ENCODE measurements around the gene CAB39. TPM values are rescaled to one million over a fixed set of nuclear protein-coding genes. Genes with fewer than 3 reads are reported as not detected.
A peak's percentile ranks its signal among the peaks of the same experiment; 100 is the strongest.

The CAB39 gene
- total and polyA plus RNA-seq, 4 donors, result 19.4 to 123 (median 57.1) TPM

DNA sequence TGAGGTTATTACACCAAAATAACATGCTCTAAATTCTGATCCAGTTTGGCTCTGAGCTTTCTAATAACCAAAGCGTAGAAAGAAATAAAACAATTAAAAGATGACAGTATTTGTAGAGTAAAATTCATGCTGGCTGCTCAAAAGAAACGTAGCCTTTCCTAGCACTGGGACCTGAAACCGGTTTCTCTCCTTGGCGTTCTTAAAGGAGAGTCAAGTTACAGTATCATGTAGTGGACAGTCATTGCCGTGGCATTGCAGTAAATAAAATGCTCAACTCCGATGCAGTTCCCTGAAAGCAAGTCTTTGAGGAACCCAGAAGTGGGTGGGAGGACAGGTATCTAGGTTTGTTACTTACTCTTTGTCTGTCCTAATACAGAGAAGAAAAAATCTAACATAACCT lies 99.4 kb downstream of the CAB39 start:
- H3K27ac ChIP-seq (ENCODE audit: low read depth in 1 of 2, low read length in 1 of 2), result no peak overlapping the region
- ATAC-seq (ENCODE audit: insufficient read depth, low FRiP score) (no peak), DNase-seq (no peak)
- TF ChIP-seq, protein P1, sequence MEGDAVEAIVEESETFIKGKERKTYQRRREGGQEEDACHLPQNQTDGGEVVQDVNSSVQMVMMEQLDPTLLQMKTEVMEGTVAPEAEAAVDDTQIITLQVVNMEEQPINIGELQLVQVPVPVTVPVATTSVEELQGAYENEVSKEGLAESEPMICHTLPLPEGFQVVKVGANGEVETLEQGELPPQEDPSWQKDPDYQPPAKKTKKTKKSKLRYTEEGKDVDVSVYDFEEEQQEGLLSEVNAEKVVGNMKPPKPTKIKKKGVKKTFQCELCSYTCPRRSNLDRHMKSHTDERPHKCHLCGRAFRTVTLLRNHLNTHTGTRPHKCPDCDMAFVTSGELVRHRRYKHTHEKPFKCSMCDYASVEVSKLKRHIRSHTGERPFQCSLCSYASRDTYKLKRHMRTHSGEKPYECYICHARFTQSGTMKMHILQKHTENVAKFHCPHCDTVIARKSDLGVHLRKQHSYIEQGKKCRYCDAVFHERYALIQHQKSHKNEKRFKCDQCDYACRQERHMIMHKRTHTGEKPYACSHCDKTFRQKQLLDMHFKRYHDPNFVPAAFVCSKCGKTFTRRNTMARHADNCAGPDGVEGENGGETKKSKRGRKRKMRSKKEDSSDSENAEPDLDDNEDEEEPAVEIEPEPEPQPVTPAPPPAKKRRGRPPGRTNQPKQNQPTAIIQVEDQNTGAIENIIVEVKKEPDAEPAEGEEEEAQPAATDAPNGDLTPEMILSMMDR (IDR thresholded peaks at IDR 0.05; ENCODE audit: control extremely low read depth, extremely low read depth), result no peak
- 93 to 94% methylated on average over 6 of the region's 6 CpGs for WGBS, 2 donors
- peaks cover 7 to 33% (median 29%) of the 10 kb centered on the region in 4 donors for H3K36me3 ChIP-seq (ENCODE audit: control insufficient read depth in 4 of 4, insufficient read depth in 4 of 4, low read length in 4 of 4)
- H3K4me3 ChIP-seq, result no peak overlapping the region
- H3K27me3 ChIP-seq (ENCODE audit: control insufficient read depth in 3 of 3, insufficient read depth in 3 of 3, low read length in 2 of 3), result no peaks in the 10 kb centered on the region
- no peak overlapping the region for H3K9ac ChIP-seq (ENCODE audit: insufficient read depth in 1 of 2, low read length in 2 of 2)
- no peaks in the 10 kb centered on the region for H3K9me3 ChIP-seq (ENCODE audit: control insufficient read depth in 4 of 4, insufficient read depth in 3 of 4, low read length in 3 of 4)
- H3K4me1 ChIP-seq (ENCODE audit: control insufficient read depth in 5 of 5, insufficient read depth in 5 of 5, low read length in 5 of 5), result peaks cover 0 to 6% (median 0%) of the 10 kb centered on the region in 5 donors

DNA sequence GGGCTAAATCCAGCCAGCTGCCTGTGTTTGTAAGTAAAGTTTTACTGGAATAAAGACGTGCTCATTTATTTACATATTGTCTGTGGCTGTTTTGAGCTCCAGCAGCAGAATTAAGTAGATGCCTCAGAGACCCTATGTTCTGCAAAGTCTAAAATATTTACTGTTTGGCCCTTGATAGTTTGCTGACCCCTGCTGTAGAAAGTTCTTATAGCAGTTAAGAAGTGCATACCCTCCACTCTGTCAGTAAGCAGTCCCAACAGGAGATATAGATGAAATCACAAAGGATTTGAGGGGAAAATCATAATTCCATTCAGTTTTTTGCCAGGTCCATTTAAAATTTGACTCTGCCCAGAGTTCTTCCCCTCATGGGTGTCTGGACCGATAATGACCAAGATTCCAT lies 102.0 kb downstream of the CAB39 start:
- no peak overlapping the region for H3K4me3 ChIP-seq
- H3K36me3 ChIP-seq (ENCODE audit: control insufficient read depth in 4 of 4, insufficient read depth in 4 of 4, low read length in 4 of 4), result peaks cover 4 to 41% (median 38%) of the 10 kb centered on the region in 4 donors
- WGBS, 2 donors, result 78 to 85% methylated on average over 2 of the region's 2 CpGs
- H3K27ac ChIP-seq (ENCODE audit: low read depth in 1 of 2, low read length in 1 of 2), result no peak overlapping the region
- no peaks in the 10 kb centered on the region for H3K9me3 ChIP-seq (ENCODE audit: control insufficient read depth in 4 of 4, insufficient read depth in 3 of 4, low read length in 3 of 4)
- ATAC-seq (ENCODE audit: insufficient read depth, low FRiP score), result no peak
- peaks cover 0 to 6% (median 0%) of the 10 kb centered on the region in 5 donors for H3K4me1 ChIP-seq (ENCODE audit: control insufficient read depth in 5 of 5, insufficient read depth in 5 of 5, low read length in 5 of 5)
- H3K27me3 ChIP-seq (ENCODE audit: control insufficient read depth in 3 of 3, insufficient read depth in 3 of 3, low read length in 2 of 3), result no peaks in the 10 kb centered on the region
- H3K9ac ChIP-seq (ENCODE audit: insufficient read depth in 1 of 2, low read length in 2 of 2), result no peak overlapping the region
- peak in 1 of 3 donors; percentile 18 for DNase-seq
- TF ChIP-seq, protein P1 (IDR thresholded peaks at IDR 0.05; ENCODE audit: control extremely low read depth, extremely low read depth), result no peak

DNA sequence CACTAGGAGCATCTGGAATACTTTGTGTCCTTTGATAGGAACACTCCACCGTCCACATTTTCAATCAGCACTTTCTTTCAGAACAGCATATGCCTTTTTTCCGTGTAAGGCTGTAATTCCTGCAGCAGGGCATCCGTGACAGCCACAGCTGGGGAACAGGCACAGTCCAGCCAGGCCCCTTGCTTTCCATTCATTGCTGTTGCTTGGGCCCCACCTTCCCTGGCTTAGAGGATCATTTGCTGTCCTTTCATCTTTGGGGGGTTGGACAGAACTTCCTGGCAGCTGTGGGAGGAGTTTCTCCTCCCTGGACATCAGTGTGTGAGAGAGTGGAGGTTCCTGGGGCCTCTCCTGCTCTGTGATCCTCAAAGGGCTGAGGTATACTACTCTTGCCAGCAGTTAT lies 102.4 kb downstream of the CAB39 start:
- H3K4me1 ChIP-seq (ENCODE audit: control insufficient read depth in 5 of 5, insufficient read depth in 5 of 5, low read length in 5 of 5), result peaks cover 0 to 6% (median 0%) of the 10 kb centered on the region in 5 donors
- WGBS, 2 donors, result 87 to 91% methylated on average over 3 of the region's 3 CpGs
- peaks cover 4 to 41% (median 38%) of the 10 kb centered on the region in 4 donors for H3K36me3 ChIP-seq (ENCODE audit: control insufficient read depth in 4 of 4, insufficient read depth in 4 of 4, low read length in 4 of 4)
- H3K4me3 ChIP-seq, result no peak overlapping the region
- H3K27ac ChIP-seq (ENCODE audit: low read depth in 1 of 2, low read length in 1 of 2), result no peak overlapping the region
- H3K27me3 ChIP-seq (ENCODE audit: control insufficient read depth in 3 of 3, insufficient read depth in 3 of 3, low read length in 2 of 3), result no peaks in the 10 kb centered on the region
- DNase-seq (no peak), ATAC-seq (ENCODE audit: insufficient read depth, low FRiP score) (no peak)
- TF ChIP-seq, protein P1 (IDR thresholded peaks at IDR 0.05; ENCODE audit: control extremely low read depth, extremely low read depth), result no peak
- H3K9me3 ChIP-seq (ENCODE audit: control insufficient read depth in 4 of 4, insufficient read depth in 3 of 4, low read length in 3 of 4), result no peaks in the 10 kb centered on the region
- H3K9ac ChIP-seq (ENCODE audit: insufficient read depth in 1 of 2, low read length in 2 of 2), result no peak overlapping the region

DNA sequence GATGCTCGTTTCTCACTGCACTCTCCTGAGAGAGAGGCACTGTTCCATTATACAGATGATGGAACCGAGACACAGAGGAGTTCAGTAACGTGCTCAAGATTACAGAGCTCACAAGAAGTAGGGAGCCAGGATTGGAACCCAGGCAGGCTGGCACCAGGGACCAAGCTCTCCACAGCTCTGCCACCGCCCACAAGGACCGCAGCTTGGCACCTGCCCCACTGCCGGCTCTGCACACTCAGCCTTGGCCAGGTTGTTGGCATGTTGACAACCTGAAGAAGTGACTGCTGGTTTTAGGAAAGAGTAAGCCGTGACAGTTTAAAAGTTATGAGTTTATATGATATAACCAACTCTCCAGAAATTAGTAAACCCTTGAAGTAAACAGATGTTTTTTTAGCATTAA lies 104.1 kb downstream of the CAB39 start:
- Histone ChIP-seq H3K9ac (ENCODE audit: insufficient read depth in 1 of 2, low read length in 2 of 2) (no peak overlapping the region), H3K36me3 (ENCODE audit: control insufficient read depth in 4 of 4, insufficient read depth in 4 of 4, low read length in 4 of 4) (peaks cover 8 to 33% (median 30%) of the 10 kb centered on the region in 4 donors), H3K4me1 (ENCODE audit: control insufficient read depth in 5 of 5, insufficient read depth in 5 of 5, low read length in 5 of 5) (peaks cover 0 to 5% (median 0%) of the 10 kb centered on the region in 5 donors), H3K27me3 (ENCODE audit: control insufficient read depth in 3 of 3, insufficient read depth in 3 of 3, low read length in 2 of 3) (no peaks in the 10 kb centered on the region), H3K9me3 (ENCODE audit: control insufficient read depth in 4 of 4, insufficient read depth in 3 of 4, low read length in 3 of 4) (no peaks in the 10 kb centered on the region), H3K4me3 (no peak overlapping the region), H3K27ac (ENCODE audit: low read depth in 1 of 2, low read length in 1 of 2) (no peak overlapping the region)
- ATAC-seq (ENCODE audit: insufficient read depth, low FRiP score) (no peak), DNase-seq (no peak)
- 69 to 81% methylated on average over 7 of the region's 7 CpGs for WGBS, 2 donors
- TF ChIP-seq, protein P1 (IDR thresholded peaks at IDR 0.05; ENCODE audit: control extremely low read depth, extremely low read depth), result no peak

All from lung (tissue), 12 donors.